Measurements from ENCODE around the gene SPRED3. TPM values are rescaled to one million over a fixed set of nuclear protein-coding genes. Genes with fewer than 3 reads are reported as not detected.
"Not testable (repeated sequence)": the region's sequence is repeated elsewhere in the genome, so short reads cannot be mapped to it uniquely, and the experiment has no call there.

The SPRED3 gene
- total and polyA plus RNA-seq, 4 experiments from 2014 or later = 0.07 to 3.8 (median 3.0) TPM; not detected in 1

GRCh38 chr19:38411898-38412297, 23.4 kb downstream of the SPRED3 start:
- CTCF ChIA-PET (ENCODE audit: partially characterized antibody) = interaction anchor here (1.7 kb wide), 1 partner anchor 9 kb away, joined by 6 read pairs; the partner anchor contains the start of gene FAM98C
- H3K9me3 Mint-ChIP-seq = not testable (repeated sequence)

GRCh38 chr19:38412491-38412890, 24.0 kb downstream of the SPRED3 start:
- Histone ChIP-seq H3K27me3 (ENCODE audit: insufficient read depth, low read length) (no peaks in the 10 kb centered on the region), H3K4me1 (ENCODE audit: insufficient read depth, low read length) (peaks cover 9% of the 10 kb centered on the region), H3K4me3 (ENCODE audit: low read length in 2 of 2) (no peak overlapping the region), H3K9me3 (ENCODE audit: control insufficient read depth in 1 of 2, low read length in 2 of 2) (no peaks in the 10 kb centered on the region), H3K27ac (ENCODE audit: low read depth, low read length) (no peak overlapping the region), H3K36me3 (ENCODE audit: insufficient read depth, low read length) (no peaks in the 10 kb centered on the region)
- intact Hi-C loops (cut with micrococcal nuclease) = no loop called here
- CTCF ChIA-PET (ENCODE audit: partially characterized antibody) = interaction anchor here (1.7 kb wide), 1 partner anchor 10 kb away, joined by 6 read pairs; the partner anchor contains the start of gene FAM98C
- Mint-ChIP-seq H3K4me3 (no peak overlapping the region), H3K27me3 (no peaks in the 10 kb centered on the region), H3K4me1 (peaks cover 6 to 11% (median 8%) of the 10 kb centered on the region in 4 donors), H3K27ac (peak overlapping the region in 1 of 7 donors; percentile 77), H3K36me3 (peaks cover 0 to 4% of the 10 kb centered on the region in 2 donors), H3K9me3 (peaks cover 0 to 3% (median 0%) of the 10 kb centered on the region in 8 donors)
- POLR2A ChIA-PET (ENCODE audit: partially characterized antibody) = interaction anchor here (1.5 kb wide), 1 partner anchor 10 kb away, joined by 6 read pairs; the partner anchor contains the start of gene FAM98C
- no peak for DNase-seq

More at GRCh38 chr19:38411898-38412297, 23.4 kb downstream of the SPRED3 start:
- H3K4me3 ChIP-seq (ENCODE audit: low read length in 2 of 2); H3K4me1 Mint-ChIP-seq; H3K4me1 ChIP-seq (ENCODE audit: insufficient read depth, low read length); H3K27me3 Mint-ChIP-seq; H3K4me3 Mint-ChIP-seq; H3K27ac ChIP-seq (ENCODE audit: low read depth, low read length); H3K27me3 ChIP-seq (ENCODE audit: insufficient read depth, low read length); H3K9me3 ChIP-seq (ENCODE audit: control insufficient read depth in 1 of 2, low read length in 2 of 2); H3K36me3 ChIP-seq (ENCODE audit: insufficient read depth, low read length); POLR2A ChIA-PET (ENCODE audit: partially characterized antibody); DNase-seq; intact Hi-C loops (cut with micrococcal nuclease); H3K36me3 Mint-ChIP-seq: not testable (repeated sequence)
- H3K27ac Mint-ChIP-seq = peak overlapping the region in 1 of 7 donors; percentile 53

GRCh38 chr19:38412961-38413360, 24.5 kb downstream of the SPRED3 start:
- POLR2A ChIA-PET (ENCODE audit: partially characterized antibody) = interaction anchor here (1.5 kb wide), 1 partner anchor 10 kb away, joined by 6 read pairs; the partner anchor contains the start of gene FAM98C
- Histone ChIP-seq H3K9me3 (ENCODE audit: control insufficient read depth in 1 of 2, low read length in 2 of 2) (no peaks in the 10 kb centered on the region), H3K27ac (ENCODE audit: low read depth, low read length) (no peak overlapping the region), H3K36me3 (ENCODE audit: insufficient read depth, low read length) (no peaks in the 10 kb centered on the region), H3K27me3 (ENCODE audit: insufficient read depth, low read length) (no peaks in the 10 kb centered on the region), H3K4me3 (ENCODE audit: low read length in 2 of 2) (no peak overlapping the region), H3K4me1 (ENCODE audit: insufficient read depth, low read length) (peaks cover 13% of the 10 kb centered on the region)
- no peak overlapping the region for H3K4me3 Mint-ChIP-seq
- intact Hi-C loops (cut with micrococcal nuclease) = no loop called here
- peaks cover 0 to 3% (median 0%) of the 10 kb centered on the region in 8 donors for H3K9me3 Mint-ChIP-seq
- no peak for DNase-seq
- H3K27me3 Mint-ChIP-seq = no peaks in the 10 kb centered on the region
- peaks cover 11 to 16% (median 12%) of the 10 kb centered on the region in 4 donors for H3K4me1 Mint-ChIP-seq
- no peak overlapping the region for H3K27ac Mint-ChIP-seq
- peaks cover 0 to 5% of the 10 kb centered on the region in 2 donors for H3K36me3 Mint-ChIP-seq
- CTCF ChIA-PET (ENCODE audit: partially characterized antibody) = interaction anchor here (1.8 kb wide), 1 partner anchor 10 kb away, joined by 16 read pairs; the partner anchor contains the start of gene FAM98C

GRCh38 chr19:38413416-38413815, 24.9 kb downstream of the SPRED3 start:
- Histone ChIP-seq H3K9me3 (ENCODE audit: control insufficient read depth in 1 of 2, low read length in 2 of 2) (no peaks in the 10 kb centered on the region), H3K27me3 (ENCODE audit: insufficient read depth, low read length) (no peaks in the 10 kb centered on the region), H3K4me3 (ENCODE audit: low read length in 2 of 2) (no peak overlapping the region), H3K27ac (ENCODE audit: low read depth, low read length) (no peak overlapping the region), H3K36me3 (ENCODE audit: insufficient read depth, low read length) (no peaks in the 10 kb centered on the region), H3K4me1 (ENCODE audit: insufficient read depth, low read length) (peaks cover 18% of the 10 kb centered on the region)
- Mint-ChIP-seq H3K27ac (no peak overlapping the region), H3K4me1 (peaks cover 13 to 19% (median 15%) of the 10 kb centered on the region in 4 donors), H3K27me3 (no peaks in the 10 kb centered on the region), H3K4me3 (no peak overlapping the region), H3K9me3 (peaks cover 0 to 3% (median 0%) of the 10 kb centered on the region in 8 donors), H3K36me3 (peaks cover 0 to 5% of the 10 kb centered on the region in 2 donors)
- ChIA-PET POLR2A (ENCODE audit: partially characterized antibody) (interaction anchor here (1.0 to 1.5 kb wide), 2 partner anchors 11 to 35 kb away, joined by 3 to 6 read pairs; partner anchors contain the start of gene FAM98C), CTCF (ENCODE audit: partially characterized antibody) (interaction anchor here (1.8 kb wide), 1 partner anchor 10 kb away, joined by 16 read pairs; the partner anchor contains the start of gene FAM98C)
- intact Hi-C loops (cut with micrococcal nuclease) = no loop called here
- DNase-seq = no peak

- Mint-ChIP-seq H3K4me1 (peaks cover 18 to 29% (median 22%) of the 10 kb centered on the region in 4 donors), H3K27me3 (peaks cover 0 to 2% of the 10 kb centered on the region in 2 donors), H3K4me3 (peak overlapping the region in 7 of 8 donors; percentile 79 to 90 (median 87)), H3K9me3 (peaks cover 0 to 1% (median 0%) of the 10 kb centered on the region in 8 donors), H3K27ac (peak overlapping the region in 6 of 7 donors; percentile 82 to 96 (median 93)), H3K36me3 (peaks cover 0 to 2% of the 10 kb centered on the region in 2 donors)
- ChIA-PET CTCF (ENCODE audit: partially characterized antibody) (interaction anchor here (2.2 kb wide), 1 partner anchor 14 kb away, joined by 8 read pairs; the partner anchor contains the start of gene FAM98C), POLR2A (ENCODE audit: partially characterized antibody) (no interaction called here)
- Histone ChIP-seq H3K27ac (ENCODE audit: low read depth, low read length) (peak overlapping the region; percentile 52), H3K4me3 (ENCODE audit: low read length in 2 of 2) (peak overlapping the region in 1 of 2 donors; percentile 58), H3K9me3 (ENCODE audit: control insufficient read depth in 1 of 2, low read length in 2 of 2) (no peaks in the 10 kb centered on the region), H3K27me3 (ENCODE audit: insufficient read depth, low read length) (no peaks in the 10 kb centered on the region), H3K36me3 (ENCODE audit: insufficient read depth, low read length) (no peaks in the 10 kb centered on the region), H3K4me1 (ENCODE audit: insufficient read depth, low read length) (peaks cover 20% of the 10 kb centered on the region)
- no peak for DNase-seq
- intact Hi-C loops (cut with micrococcal nuclease) = no loop called here
These were observed 28.6 kb downstream of the SPRED3 start for GRCh38 chr19:38417146-38417543.

GRCh38 chr19:38417544-38418506, 29.3 kb downstream of the SPRED3 start:
- POLR2A ChIA-PET (ENCODE audit: partially characterized antibody) = no interaction called here
- peak overlapping the region; percentile 17 to 58 for H3K4me3 ChIP-seq (ENCODE audit: low read length in 2 of 2)
- peaks cover 0 to 2% of the 10 kb centered on the region in 2 donors for H3K27me3 Mint-ChIP-seq

More at GRCh38 chr19:38417544-38418506, 29.3 kb downstream of the SPRED3 start:
- no peaks in the 10 kb centered on the region for H3K9me3 ChIP-seq (ENCODE audit: control insufficient read depth in 1 of 2, low read length in 2 of 2)
- H3K27ac ChIP-seq (ENCODE audit: low read depth, low read length) = peak overlapping the region; percentile 52
- CTCF ChIA-PET (ENCODE audit: partially characterized antibody) = interaction anchor here (2.2 kb wide), 1 partner anchor 14 kb away, joined by 8 read pairs; the partner anchor contains the start of gene FAM98C
- H3K9me3 Mint-ChIP-seq = peaks cover 0 to 1% (median 0%) of the 10 kb centered on the region in 8 donors
- H3K36me3 Mint-ChIP-seq = peaks cover 0 to 2% of the 10 kb centered on the region in 2 donors
- no peaks in the 10 kb centered on the region for H3K36me3 ChIP-seq (ENCODE audit: insufficient read depth, low read length)
- H3K4me1 ChIP-seq (ENCODE audit: insufficient read depth, low read length) = peaks cover 20% of the 10 kb centered on the region
- peaks cover 18 to 29% (median 22%) of the 10 kb centered on the region in 4 donors for H3K4me1 Mint-ChIP-seq
- intact Hi-C loops (cut with micrococcal nuclease) = no loop called here
- H3K27ac Mint-ChIP-seq = peak overlapping the region; percentile 82 to 96 (median 92)
- peak overlapping the region; percentile 78 to 90 (median 86) for H3K4me3 Mint-ChIP-seq
- H3K27me3 ChIP-seq (ENCODE audit: insufficient read depth, low read length) = no peaks in the 10 kb centered on the region
- DNase-seq = peak; percentile 29 to 60 (median 42)
